Measurements from ENCODE around the gene C10orf88. TPM values are rescaled to one million over a fixed set of nuclear protein-coding genes. Genes with fewer than 3 reads are reported as not detected.
A peak's percentile ranks its signal among the peaks of the same experiment; 100 is the strongest.

C10orf88 gene
- total RNA-seq, 1 donor from 2014 or later = 7.6 TPM

- Histone ChIP-seq H3K9me3 (no peaks in the 10 kb centered on the region), H3K27me3 (no peaks in the 10 kb centered on the region), H3K4me1 (peaks cover 6% of the 10 kb centered on the region), H3K36me3 (no peaks in the 10 kb centered on the region), H3K27ac (peak within 1 kb of the TSS; percentile 97), H3K4me3 (peak within 1 kb of the TSS; percentile 71)
- ATAC-seq = peak; percentile 99
- intact Hi-C loops (cut with DNase I) = no loop called here
- peak; percentile 92 for TF ChIP-seq CTCF (IDR thresholded peaks at IDR 0.05)
- peak; percentile 96 for DNase-seq
Measured at GRCh38 chr10:122980209-122981065, 26.4 kb upstream of the C10orf88 start, which contains the start of gene PSTK. PSTK (plus strand) TSS chr10:122980401; CDS start chr10:122980480, 79 bp downstream.

GRCh38 chr10:122974543-122975064, 20.6 kb upstream of the C10orf88 start:
- no peak for TF ChIP-seq CTCF (IDR thresholded peaks at IDR 0.05)
- intact Hi-C loops (cut with DNase I) = no loop called here
- no peaks in the 10 kb centered on the region for H3K36me3 ChIP-seq

GRCh38 chr10:122974023-122974422, 20.0 kb upstream of the C10orf88 start:
- no peak for TF ChIP-seq CTCF (IDR thresholded peaks at IDR 0.05)
- H3K27ac ChIP-seq = no peak overlapping the region
- no peak for DNase-seq
- no peaks in the 10 kb centered on the region for H3K9me3 ChIP-seq
- H3K4me1 ChIP-seq = no peaks in the 10 kb centered on the region
- H3K36me3 ChIP-seq = no peaks in the 10 kb centered on the region
- peak; percentile 49 for ATAC-seq
- no peak overlapping the region for H3K4me3 ChIP-seq
- no peaks in the 10 kb centered on the region for H3K27me3 ChIP-seq
- intact Hi-C loops (cut with DNase I) = no loop called here

More at GRCh38 chr10:122974543-122975064, 20.6 kb upstream of the C10orf88 start:
- H3K9me3 ChIP-seq = no peaks in the 10 kb centered on the region
- no peak overlapping the region for H3K4me3 ChIP-seq
- ATAC-seq = no peak
- DNase-seq = no peak
- no peak overlapping the region for H3K27ac ChIP-seq
- H3K4me1 ChIP-seq = peaks cover 4% of the 10 kb centered on the region
- no peaks in the 10 kb centered on the region for H3K27me3 ChIP-seq

GRCh38 chr10:122968698-122969097, 14.7 kb upstream of the C10orf88 start:
- intact Hi-C loops (cut with DNase I) = no loop called here
- Histone ChIP-seq H3K36me3 (no peaks in the 10 kb centered on the region), H3K27ac (no peak overlapping the region), H3K9me3 (no peaks in the 10 kb centered on the region), H3K4me1 (no peaks in the 10 kb centered on the region), H3K4me3 (no peak overlapping the region), H3K27me3 (no peaks in the 10 kb centered on the region)
- DNase-seq (no peak), ATAC-seq (no peak)
- no peak for TF ChIP-seq CTCF (IDR thresholded peaks at IDR 0.05)

GRCh38 chr10:122966879-122967278, 12.9 kb upstream of the C10orf88 start:
- Histone ChIP-seq H3K27ac (no peak overlapping the region), H3K9me3 (no peaks in the 10 kb centered on the region), H3K4me3 (no peak overlapping the region), H3K36me3 (no peaks in the 10 kb centered on the region), H3K4me1 (no peaks in the 10 kb centered on the region), H3K27me3 (no peaks in the 10 kb centered on the region)
- no peak for TF ChIP-seq CTCF (IDR thresholded peaks at IDR 0.05)
- intact Hi-C loops (cut with DNase I) = no loop called here
- no peak for DNase-seq
- ATAC-seq = no peak
